A673 (cell line): ENCODE data around the gene MCM3AP. TPM values are rescaled to one million over a fixed set of nuclear protein-coding genes. Genes with fewer than 3 reads are reported as not detected.

ENCODE experiments used
- BruUV-seq: library from RNA; stranded (reverse); fragments of 400-500 nt; replicated peaks from 2 replicates; lab custom pipeline; 2021; lab: Mats Ljungman, UMichigan
- CTCF ChIA-PET: fragments of 300-600 bp; sonication (Branson Sonifier 250); formaldehyde crosslinking; loops from one replicate; lab custom pipeline; 2022; ENCODE audit warnings: antibody characterized with exemption; lab: Charles Lee
- POLR2A ChIA-PET: fragments of 300-600 bp; sonication (Branson Sonifier 250); formaldehyde crosslinking; loops from one replicate; lab custom pipeline; 2022; ENCODE audit warnings: antibody characterized with exemption; ENCODE audit not compliant: low non-redundant PET; lab: Charles Lee
- DNase-seq: peaks from one replicate; pipeline ENCODE4 v3.0.0-alpha.2; 2015; ENCODE audit warnings: low spot score
- H3K27ac ChIP-seq: fragments of 200-600 bp; sonication (generic); 2 replicates; pipeline ENCODE4 v1.5.1; 2016; ENCODE audit warnings: mixed run types, low read depth, mild to moderate bottlenecking, mixed read lengths, antibody characterized with exemption, low read length; ENCODE audit not compliant: poor library complexity, severe bottlenecking
- H3K27me3 ChIP-seq: fragments of 200-600 bp; sonication (generic); replicated peaks from 2 replicates; pipeline ENCODE4 v1.6.1; 2017; ENCODE audit warnings: mixed run types, low read depth, mild to moderate bottlenecking, mixed read lengths, antibody characterized with exemption, low read length; ENCODE audit not compliant: insufficient read depth, poor library complexity
- H3K36me3 ChIP-seq: fragments of 200-600 bp; sonication (generic); 2 replicates; pipeline ENCODE4 v1.6.1; 2016; ENCODE audit warnings: mixed run types, mild to moderate bottlenecking, mixed read lengths, antibody characterized with exemption, low read length; ENCODE audit not compliant: insufficient read depth, poor library complexity, severe bottlenecking
- H3K4me1 ChIP-seq: fragments of 200-600 bp; sonication (generic); 2 replicates; pipeline ENCODE4 v1.6.1; 2017; ENCODE audit warnings: mixed run types, mild to moderate bottlenecking, mixed read lengths, antibody characterized with exemption, low read length; ENCODE audit not compliant: insufficient read depth, poor library complexity, severe bottlenecking
- H3K4me3 ChIP-seq: fragments of 200-600 bp; sonication (generic); 2 replicates; pipeline ENCODE4 v1.5.1; 2016; ENCODE audit warnings: low read depth, mixed run types, mild to moderate bottlenecking, mixed read lengths, low read length; ENCODE audit not compliant: poor library complexity, severe bottlenecking
- H3K9me3 ChIP-seq: fragments of 200-600 bp; sonication (generic); 2 replicates; pipeline ENCODE4 v1.6.1; 2016; ENCODE audit warnings: mixed run types, low read depth, mild to moderate bottlenecking, mixed read lengths, antibody characterized with exemption, low read length; ENCODE audit not compliant: poor library complexity, severe bottlenecking
- CTCF ChIP-seq: fragments of 300-800, 200-600 bp; sonication (generic); conservative IDR thresholded peaks from 2 replicates; pipeline ENCODE4 v1.5.1; 2017; ENCODE audit warnings: low read depth, mild to moderate bottlenecking, antibody characterized with exemption, low read length, moderate library complexity, mixed read lengths
- EZH2 ChIP-seq: fragments of 200-600 bp; sonication (generic); IDR thresholded peaks from 2 replicates; pipeline ENCODE4 v1.6.1; 2017; ENCODE audit warnings: borderline replicate concordance, low read depth, mild to moderate bottlenecking, mixed read lengths, antibody characterized with exemption, low read length; ENCODE audit not compliant: poor library complexity, severe bottlenecking
- intact Hi-C: fragments of 100-400 bp; cut with micrococcal nuclease; formaldehyde crosslinking; loops from one replicate; pipeline ENCODE4 v1.10.0; 2022; ENCODE audit not compliant: unreplicated experiment
- total RNA-seq: library from RNA; stranded (reverse); gene quantifications from 2 replicates; pipeline ENCODE4 v1.2.3, GENCODE V29; 2021

Gene MCM3AP
- total RNA-seq, 1 experiment from 2014 or later: 121 TPM

DNA sequence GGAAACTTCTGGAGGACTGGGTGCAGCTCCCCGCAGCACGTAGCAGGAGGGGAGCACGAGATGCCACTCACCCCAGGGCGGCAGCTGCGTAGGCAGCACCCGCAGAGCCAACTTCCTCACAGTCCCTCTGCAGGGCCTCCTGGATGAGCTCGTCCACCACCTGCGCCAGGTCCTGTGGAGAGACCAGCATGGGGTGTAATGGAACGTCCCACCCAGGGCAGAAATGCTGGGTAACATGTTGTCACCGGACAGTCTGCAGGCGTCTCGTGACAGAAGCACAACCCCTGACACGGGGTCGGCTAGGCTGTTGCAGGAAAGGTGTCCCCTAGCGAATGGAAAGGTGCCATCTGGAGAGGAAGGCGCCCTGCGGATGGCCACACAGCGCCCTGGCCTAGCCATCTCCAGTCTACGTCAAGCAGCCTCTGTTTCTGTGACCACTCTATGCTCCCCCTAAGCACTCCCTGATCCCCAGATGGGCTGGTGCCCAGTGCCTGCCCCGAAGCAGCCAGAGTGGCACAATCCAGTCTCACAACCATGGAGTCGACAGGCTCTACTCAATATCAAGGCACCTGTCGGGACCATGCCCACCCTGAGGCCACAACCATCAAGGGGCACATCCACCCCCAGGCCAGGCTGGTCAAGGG, 21.2 kb downstream of the MCM3AP start:
- no peaks in the 10 kb centered on the region for H3K4me1 ChIP-seq
- intact Hi-C loops: no loop called here
- CTCF ChIA-PET: no interaction called here
- no peak overlapping the region for H3K4me3 ChIP-seq
- DNase-seq: no peak
- BruUV-seq: no TSS peak
- H3K27ac ChIP-seq: no peak overlapping the region
- no peaks in the 10 kb centered on the region for H3K9me3 ChIP-seq
- TF ChIP-seq CTCF (no peak), EZH2 (no peak)
- H3K27me3 ChIP-seq: no peaks in the 10 kb centered on the region
- H3K36me3 ChIP-seq: peaks cover 57% of the 10 kb centered on the region
- POLR2A ChIA-PET: no interaction called here

GRCh38 chr21:46256501-46256994, 28.9 kb downstream of the MCM3AP start:
- TF ChIP-seq CTCF (no peak), EZH2 (no peak)
- peaks cover 86% of the 10 kb centered on the region for H3K36me3 ChIP-seq
- no peak overlapping the region for H3K27ac ChIP-seq
- POLR2A ChIA-PET: no interaction called here
- no peak for DNase-seq
- no peaks in the 10 kb centered on the region for H3K9me3 ChIP-seq
- CTCF ChIA-PET: no interaction called here
- BruUV-seq: no TSS peak
- intact Hi-C loops: no loop called here
- H3K4me3 ChIP-seq: no peak overlapping the region
- no peaks in the 10 kb centered on the region for H3K27me3 ChIP-seq
- no peaks in the 10 kb centered on the region for H3K4me1 ChIP-seq

DNA sequence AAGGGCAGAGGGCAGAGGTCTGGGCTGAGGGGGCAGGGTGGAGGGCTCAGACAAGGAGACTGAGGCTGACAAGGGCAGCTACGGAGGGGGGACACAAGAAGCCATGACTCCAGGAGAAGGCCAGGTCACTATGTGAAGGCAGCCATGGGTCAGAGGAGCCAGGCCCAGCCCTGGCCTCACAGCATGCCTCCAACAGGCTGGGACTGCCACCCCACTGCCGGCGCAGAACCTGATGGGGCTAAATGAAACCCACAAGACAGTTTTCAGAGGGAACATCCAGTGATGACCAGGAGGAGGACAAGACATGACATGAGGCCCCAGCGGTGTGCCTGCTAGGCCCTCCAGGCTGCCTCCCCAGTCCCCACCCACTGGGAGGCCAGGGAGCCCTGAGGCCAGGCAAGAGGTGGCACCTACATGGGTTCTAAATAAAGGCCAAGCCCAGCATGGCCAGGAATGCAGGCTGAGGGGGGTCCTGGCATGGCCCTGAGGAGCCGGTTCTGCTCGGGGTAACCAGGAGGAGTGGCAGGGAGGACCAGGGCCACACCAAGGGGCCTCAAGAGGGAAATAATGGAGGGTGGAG, 29.6 kb downstream of the MCM3AP start:
- Histone ChIP-seq H3K27me3 (no peaks in the 10 kb centered on the region), H3K9me3 (no peaks in the 10 kb centered on the region), H3K36me3 (peaks cover 88% of the 10 kb centered on the region), H3K4me3 (no peak overlapping the region), H3K4me1 (no peaks in the 10 kb centered on the region), H3K27ac (no peak overlapping the region)
- POLR2A ChIA-PET: interaction anchor here (0.7 kb wide), 1 partner anchor 333 kb away, joined by 3 read pairs; no protein-coding TSS in a partner anchor
- TF ChIP-seq EZH2: no peak
- no peak for TF ChIP-seq CTCF
- intact Hi-C loops: no loop called here
- CTCF ChIA-PET: interaction anchor here (0.6 kb wide), 1 partner anchor 18 kb away, joined by 10 read pairs; no protein-coding TSS in a partner anchor
- DNase-seq: no peak
- no TSS peak for BruUV-seq
